CD14-positive monocyte (primary cell): ENCODE data around the gene SH2B3. TPM values are rescaled to one million over a fixed set of nuclear protein-coding genes. Genes with fewer than 3 reads are reported as not detected.

Experiments used
- DNase-seq, 3 donors: peaks; one replicate each; pipeline ENCODE4 v3.0.0-alpha.2; 2011 to 2022
- H2AFZ ChIP-seq: 2 replicates; pipeline ENCODE4 v1.6.0; 2012; ENCODE audit warnings: mild to moderate bottlenecking, low read depth, low read length, inconsistent platforms; ENCODE audit not compliant: insufficient read depth, poor library complexity, severe bottlenecking
- H3K27ac ChIP-seq, 2 donors: 1 replicate in 1 of 2; 2 replicates in 1 of 2; pipeline ENCODE4 v1.5.1; 2012 to 2013; ENCODE audit warnings: low read length in 2 of 2, control low read depth in 1 of 2, inconsistent platforms in 1 of 2, low read depth in 1 of 2, mild to moderate bottlenecking in 1 of 2
- H3K27me3 ChIP-seq, 2 donors: one replicate each; pipeline versions ENCODE4 v1.6.0 to v1.6.1; 2011 to 2013; ENCODE audit warnings: low read length in 2 of 2; ENCODE audit not compliant: control insufficient read depth in 2 of 2, insufficient read depth in 2 of 2
- H3K36me3 ChIP-seq, 2 donors: replicated peaks in 1 of 2; 1 replicate in 1 of 2; 2 replicates in 1 of 2; pipeline versions ENCODE4 v1.5.1 to v1.6.1; 2012 to 2013; ENCODE audit warnings: low read length in 2 of 2, control low read depth in 1 of 2, inconsistent platforms in 1 of 2, mild to moderate bottlenecking in 1 of 2; ENCODE audit not compliant: insufficient read depth in 2 of 2, control insufficient read depth in 1 of 2
- H3K4me1 ChIP-seq, 2 donors: 1 replicate in 1 of 2; 2 replicates in 1 of 2; pipeline versions ENCODE4 v1.5.1 to v1.6.1; 2012 to 2013; ENCODE audit warnings: low read length in 2 of 2, control low read depth in 1 of 2, inconsistent platforms in 1 of 2, mild to moderate bottlenecking in 1 of 2, moderate library complexity in 1 of 2; ENCODE audit not compliant: insufficient read depth in 2 of 2, control insufficient read depth in 1 of 2
- H3K4me2 ChIP-seq: replicated peaks from 2 replicates; pipeline ENCODE3; 2012; ENCODE audit warnings: low read length, moderate library complexity, mild to moderate bottlenecking; ENCODE audit not compliant: poor library complexity, severe bottlenecking; ENCODE audit errors: extremely low read depth
- H3K4me3 ChIP-seq, 3 experiments: fragments of 200-600 bp in 1 of 3; sonication (generic) in 1 of 3; replicated peaks in 1 of 3; 1 replicate in 2 of 3; 2 replicates in 1 of 3; pipeline ENCODE4 v1.5.1; 2011 to 2013; ENCODE audit warnings: low read length in 3 of 3, mild to moderate bottlenecking in 3 of 3, control low read depth in 2 of 3, low read depth in 2 of 3, inconsistent platforms in 1 of 3, moderate library complexity in 1 of 3
- H3K79me2 ChIP-seq: 2 replicates; pipeline ENCODE4 v1.6.0; 2012; ENCODE audit warnings: mild to moderate bottlenecking, control low read depth, inconsistent platforms, low read length, moderate library complexity; ENCODE audit not compliant: insufficient read depth
- H3K9ac ChIP-seq: 2 replicates; pipeline ENCODE4 v1.6.0; 2017; ENCODE audit warnings: low read length, mild to moderate bottlenecking; ENCODE audit not compliant: insufficient read depth, poor library complexity, severe bottlenecking
- H3K9me3 ChIP-seq, 2 donors: replicated peaks in 1 of 2; 1 replicate in 1 of 2; 2 replicates in 1 of 2; pipeline versions ENCODE4 v1.5.1 to v1.6.1; 2012 to 2013; ENCODE audit warnings: low read length in 2 of 2, control low read depth in 1 of 2; ENCODE audit not compliant: control insufficient read depth in 1 of 2, insufficient read depth in 1 of 2
- H4K20me1 ChIP-seq: 2 replicates; pipeline ENCODE4 v1.6.0; 2012; ENCODE audit warnings: mild to moderate bottlenecking, low read length, control low read depth, moderate library complexity; ENCODE audit not compliant: insufficient read depth
- H3K27ac Mint-ChIP-seq, 7 donors: one replicate each; pipeline ENCODE4 v1.8.0; 2020; ENCODE audit warnings: mild to moderate bottlenecking in 7 of 7, mixed read lengths in 7 of 7, moderate library complexity in 6 of 7, inconsistent platforms in 2 of 7
- H3K27me3 Mint-ChIP-seq, 3 donors: one replicate each; pipeline ENCODE4 v1.8.0; 2021 to 2022; ENCODE audit warnings: low read depth in 3 of 3, mild to moderate bottlenecking in 3 of 3, mixed read lengths in 3 of 3, moderate library complexity in 3 of 3, inconsistent platforms in 1 of 3
- H3K36me3 Mint-ChIP-seq, 2 donors: one replicate each; pipeline ENCODE4 v1.8.0; 2020; ENCODE audit warnings: mixed read lengths in 2 of 2, inconsistent platforms in 1 of 2, mild to moderate bottlenecking in 1 of 2
- H3K4me1 Mint-ChIP-seq: one replicate; pipeline ENCODE4 v1.8.0; 2020; ENCODE audit warnings: mild to moderate bottlenecking, mixed read lengths
- H3K4me3 Mint-ChIP-seq, 2 donors: one replicate each; pipeline ENCODE4 v1.8.0; 2020; ENCODE audit warnings: mild to moderate bottlenecking in 2 of 2, mixed read lengths in 2 of 2, moderate library complexity in 1 of 2
- H3K9me3 Mint-ChIP-seq, 7 donors: one replicate each; pipeline ENCODE4 v1.8.0; 2020 to 2022; ENCODE audit warnings: mixed read lengths in 7 of 7, mild to moderate bottlenecking in 6 of 7, moderate library complexity in 6 of 7, inconsistent platforms in 2 of 7
- CTCF ChIP-seq: fragments of 200-600 bp; IDR thresholded peaks from one replicate; pipeline ENCODE4 v1.8.0; 2022; ENCODE audit warnings: antibody characterized with exemption, mild to moderate bottlenecking
- WGBS: methylation state at CpG from one replicate; pipeline ENCODE4 v1.1.5; 2013; ENCODE audit warnings: missing lambda C conversion rate; ENCODE audit not compliant: insufficient coverage; 5-methylcytosine and 5-hydroxymethylcytosine counted together
- intact Hi-C, 2 donors: fragments of 100-400 bp; cut with micrococcal nuclease; formaldehyde crosslinking; loops; one replicate each; pipeline versions ENCODE4 v1.15.0 to v1.15.1; 2023
- polyA plus RNA-seq, 3 donors: library from polyadenylated mRNA; depleted of rRNA in 1 of 3; unstranded in 2 of 3; stranded (reverse) in 1 of 3; fragments of 300-500 nt in 2 of 3; fragments of >200 nt in 1 of 3; fragmentation: Illumina TruSeq in 2 of 3; gene quantifications; 1 replicate in 2 of 3; 2 replicates in 1 of 3; pipeline ENCODE4 v1.2.3, GENCODE V29; 2012 to 2021

The SH2B3 gene
- polyA plus RNA-seq, 3 donors = 15.2 to 136 (median 33.5) TPM

DNA sequence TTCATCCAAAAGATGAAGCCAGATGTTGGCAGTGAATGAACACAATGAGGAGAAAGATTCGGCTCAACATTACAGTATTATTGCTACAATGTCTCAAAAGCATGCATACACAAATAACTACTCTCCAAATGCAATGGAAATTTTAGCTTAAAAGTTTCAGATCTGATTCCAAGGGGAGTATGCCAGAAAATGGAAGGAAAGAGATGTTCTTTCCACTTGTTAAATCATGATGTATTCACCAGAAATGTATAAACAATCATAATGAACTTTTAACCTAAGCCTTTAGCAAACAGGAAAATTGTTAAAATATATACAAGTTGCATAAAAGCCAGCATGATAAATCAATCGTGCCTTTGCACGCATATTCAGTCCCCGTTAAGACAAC lies 62.1 kb downstream of the SH2B3 start:
- intact Hi-C loops = no loop called here
- no peak overlapping the region for H3K27ac Mint-ChIP-seq
- no CpG with 5 or more reads among the region's 4 CpGs for WGBS
- peaks cover 0 to 1% (median 0%) of the 10 kb centered on the region in 7 donors for H3K9me3 Mint-ChIP-seq
- no peaks in the 10 kb centered on the region for H4K20me1 ChIP-seq
- no peak overlapping the region for H3K9ac ChIP-seq
- H3K79me2 ChIP-seq = no peaks in the 10 kb centered on the region
- H2AFZ ChIP-seq = no peak overlapping the region
- H3K36me3 Mint-ChIP-seq = peaks cover 44 to 66% of the 10 kb centered on the region in 2 donors
- H3K27ac ChIP-seq = no peak overlapping the region
- no peaks in the 10 kb centered on the region for H3K27me3 Mint-ChIP-seq
- DNase-seq = no peak
- peaks cover 33 to 62% of the 10 kb centered on the region in 2 donors for H3K36me3 ChIP-seq
- no peak overlapping the region for H3K4me3 Mint-ChIP-seq
- H3K27me3 ChIP-seq = no peaks in the 10 kb centered on the region
- H3K4me1 ChIP-seq = peaks cover 7 to 11% of the 10 kb centered on the region in 2 donors
- no peak overlapping the region for H3K4me2 ChIP-seq
- no peak overlapping the region for H3K4me3 ChIP-seq
- no peaks in the 10 kb centered on the region for H3K9me3 ChIP-seq
- no peak for TF ChIP-seq CTCF
- peaks cover 9% of the 10 kb centered on the region for H3K4me1 Mint-ChIP-seq

DNA sequence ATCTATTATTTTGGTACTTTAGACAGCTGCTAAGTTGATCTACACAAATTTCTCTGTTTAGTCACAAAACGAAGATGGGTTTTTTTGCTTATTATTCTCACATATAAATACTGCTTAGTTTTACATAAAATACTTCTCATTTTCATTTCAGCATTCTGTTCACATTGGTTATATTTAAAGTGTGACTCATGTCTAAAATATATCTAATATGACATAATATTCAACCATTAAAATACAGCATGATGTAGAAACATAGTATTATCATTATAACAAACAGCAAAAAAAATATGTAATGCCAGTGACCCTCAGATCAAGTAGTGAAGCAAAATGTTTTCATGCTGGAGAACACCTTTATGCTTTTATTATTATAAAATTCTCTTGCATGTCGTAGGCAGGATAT lies 63.7 kb downstream of the SH2B3 start:
- intact Hi-C loops = no loop called here
- no peaks in the 10 kb centered on the region for H3K27me3 Mint-ChIP-seq
- H3K9me3 Mint-ChIP-seq = peaks cover 0 to 1% (median 0%) of the 10 kb centered on the region in 7 donors
- no peak for TF ChIP-seq CTCF
- Histone ChIP-seq H3K36me3 (peaks cover 45 to 77% of the 10 kb centered on the region in 2 donors), H3K9me3 (no peaks in the 10 kb centered on the region), H3K9ac (no peak overlapping the region), H2AFZ (no peak overlapping the region), H3K79me2 (no peaks in the 10 kb centered on the region), H3K27ac (no peak overlapping the region), H3K4me2 (no peak overlapping the region), H4K20me1 (no peaks in the 10 kb centered on the region), H3K27me3 (no peaks in the 10 kb centered on the region), H3K4me3 (no peak overlapping the region), H3K4me1 (no peaks in the 10 kb centered on the region)
- no peak overlapping the region for H3K27ac Mint-ChIP-seq
- H3K4me3 Mint-ChIP-seq = no peak overlapping the region
- H3K36me3 Mint-ChIP-seq = peaks cover 53 to 77% of the 10 kb centered on the region in 2 donors
- DNase-seq = no peak
- no peaks in the 10 kb centered on the region for H3K4me1 Mint-ChIP-seq
- WGBS = no CpG with 5 or more reads among the region's 2 CpGs
